ENCODE results near the gene KLHL22.

Gene KLHL22

GRCh38 chr22:20398420-20398819 lies 97.2 kb downstream of the KLHL22 start:
- TF ChIP-seq, protein P1, sequence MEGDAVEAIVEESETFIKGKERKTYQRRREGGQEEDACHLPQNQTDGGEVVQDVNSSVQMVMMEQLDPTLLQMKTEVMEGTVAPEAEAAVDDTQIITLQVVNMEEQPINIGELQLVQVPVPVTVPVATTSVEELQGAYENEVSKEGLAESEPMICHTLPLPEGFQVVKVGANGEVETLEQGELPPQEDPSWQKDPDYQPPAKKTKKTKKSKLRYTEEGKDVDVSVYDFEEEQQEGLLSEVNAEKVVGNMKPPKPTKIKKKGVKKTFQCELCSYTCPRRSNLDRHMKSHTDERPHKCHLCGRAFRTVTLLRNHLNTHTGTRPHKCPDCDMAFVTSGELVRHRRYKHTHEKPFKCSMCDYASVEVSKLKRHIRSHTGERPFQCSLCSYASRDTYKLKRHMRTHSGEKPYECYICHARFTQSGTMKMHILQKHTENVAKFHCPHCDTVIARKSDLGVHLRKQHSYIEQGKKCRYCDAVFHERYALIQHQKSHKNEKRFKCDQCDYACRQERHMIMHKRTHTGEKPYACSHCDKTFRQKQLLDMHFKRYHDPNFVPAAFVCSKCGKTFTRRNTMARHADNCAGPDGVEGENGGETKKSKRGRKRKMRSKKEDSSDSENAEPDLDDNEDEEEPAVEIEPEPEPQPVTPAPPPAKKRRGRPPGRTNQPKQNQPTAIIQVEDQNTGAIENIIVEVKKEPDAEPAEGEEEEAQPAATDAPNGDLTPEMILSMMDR (IDR thresholded peaks at IDR 0.05): no peak
- H3K27ac ChIP-seq: no peak overlapping the region

DNA sequence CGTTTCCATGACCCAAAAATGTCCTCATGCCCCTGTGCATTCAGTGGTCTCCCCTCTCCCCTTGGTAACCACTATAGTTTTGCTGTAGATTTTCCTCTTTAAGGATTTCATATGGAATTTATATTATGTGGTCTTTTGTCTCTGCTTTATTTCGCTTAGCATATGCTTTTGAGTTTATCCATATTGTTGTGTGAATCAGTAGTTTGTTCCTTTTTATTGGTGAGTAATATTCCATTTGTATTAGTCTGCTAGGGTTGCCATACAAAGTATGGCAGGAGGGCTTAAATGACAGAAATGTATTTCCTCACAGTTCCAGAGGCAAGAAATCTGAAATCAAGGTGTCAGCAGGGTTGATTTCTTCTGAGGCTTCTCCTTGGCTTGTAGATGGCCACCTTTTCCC lies 98.1 kb downstream of the KLHL22 start:
- no peak overlapping the region for H3K27ac ChIP-seq
- TF ChIP-seq, protein P1 (IDR thresholded peaks at IDR 0.05): no peak

DNA sequence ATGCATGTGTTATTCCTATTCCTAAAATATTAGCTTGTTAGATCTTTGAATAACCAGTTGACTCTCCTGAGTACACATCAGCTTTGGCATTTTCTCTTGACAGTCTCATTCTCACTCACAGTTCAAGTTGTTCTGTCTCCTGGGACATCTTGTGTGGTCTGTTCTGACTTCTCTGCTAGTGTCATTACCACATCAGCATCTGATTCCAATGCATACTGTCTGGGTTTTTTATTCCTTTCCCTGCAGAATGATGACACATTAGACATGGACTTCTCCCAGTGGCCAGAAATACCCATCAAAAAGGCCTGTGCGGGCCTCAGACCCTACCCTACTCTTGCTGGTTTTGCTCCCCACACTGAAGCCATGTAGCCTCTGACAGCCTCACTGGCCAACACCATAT lies 99.0 kb downstream of the KLHL22 start:
- TF ChIP-seq, protein P1 (IDR thresholded peaks at IDR 0.05): no peak
- no peak for TF ChIP-seq ZFX (IDR thresholded peaks at IDR 0.05; ENCODE audit: borderline replicate concordance)
- no peak overlapping the region for H3K27ac ChIP-seq

GRCh38 chr22:20395907-20396287 lies 99.7 kb downstream of the KLHL22 start:
- TF ChIP-seq, protein P1 (IDR thresholded peaks at IDR 0.05): no peak
- no peak for TF ChIP-seq ZFX (IDR thresholded peaks at IDR 0.05; ENCODE audit: borderline replicate concordance)
- H3K27ac ChIP-seq: no peak overlapping the region

GRCh38 chr22:20395181-20395906 lies 100.3 kb downstream of the KLHL22 start:
- no peak for TF ChIP-seq ZFX (IDR thresholded peaks at IDR 0.05; ENCODE audit: borderline replicate concordance)
- TF ChIP-seq, protein P1 (IDR thresholded peaks at IDR 0.05): no peak
- no peak overlapping the region for H3K27ac ChIP-seq

DNA sequence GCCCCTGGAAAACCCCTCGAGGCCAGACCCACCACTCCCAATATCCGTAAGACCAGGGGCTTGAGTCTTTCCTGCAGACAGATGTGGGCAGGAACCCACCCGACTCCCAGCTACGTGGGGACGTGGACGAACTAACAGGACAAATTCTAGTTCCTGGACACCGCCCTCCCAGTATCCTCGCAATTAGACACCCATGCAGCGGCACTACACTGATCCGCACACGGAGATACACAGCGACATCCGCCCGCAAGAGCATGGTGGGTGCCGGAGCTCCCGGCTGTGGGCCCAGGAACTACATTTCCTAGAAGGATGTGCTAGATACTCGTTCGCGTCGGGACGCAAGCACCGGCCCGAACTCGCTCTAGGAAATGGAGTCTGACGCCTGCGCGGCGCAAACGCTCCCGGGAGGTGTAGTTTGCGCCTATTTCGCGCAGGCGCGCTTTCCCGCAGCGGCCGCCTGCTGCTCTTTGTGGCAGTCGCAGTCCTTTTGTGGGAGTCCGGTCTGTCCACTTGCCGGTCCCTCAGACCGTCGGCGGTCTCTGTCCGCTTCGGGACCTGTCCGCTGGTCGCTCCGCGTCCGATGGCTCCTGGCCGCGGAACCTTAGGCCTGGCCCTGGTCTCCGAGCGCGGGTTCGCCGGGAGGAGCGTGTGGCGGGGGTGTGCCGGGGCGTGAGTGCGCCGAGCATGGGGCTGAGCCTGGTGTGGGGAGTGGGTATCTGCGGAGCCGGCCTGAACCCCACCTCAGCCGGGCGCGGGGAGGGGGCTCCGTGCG lies 101.7 kb downstream of the KLHL22 start, which contains the start of gene ZNF74:
Gene ZNF74, plus strand, starts transcription at position 447 of the 772 bp plus-strand sequence. CDS start 478 bp downstream, outside the sequence.
- H3K27ac ChIP-seq: peak within 1 kb of the TSS; percentile 53
- TF ChIP-seq, protein P1 (IDR thresholded peaks at IDR 0.05): no peak
- TF ChIP-seq ZFX (IDR thresholded peaks at IDR 0.05; ENCODE audit: borderline replicate concordance): no peak
